Measurements from ENCODE around the gene DEPDC5.
"Not testable (repeated sequence)": the region's sequence is repeated elsewhere in the genome, so short reads cannot be mapped to it uniquely, and the experiment has no call there.

DEPDC5 gene

GRCh38 chr22:31749636-31750364 is 4.0 kb upstream of the DEPDC5 start, which contains the start of gene PRR14L:
Gene PRR14L (minus strand): TSS chr22:31750132. CDS start chr22:31738860, 11,272 bp downstream.
- peak; percentile 99 to 100 for DNase-seq (ENCODE audit: low read depth in 2 of 2)

GRCh38 chr22:31750365-31751284 is 3.2 kb upstream of the DEPDC5 start:
- DNase-seq (ENCODE audit: low read depth in 2 of 2): no peak

- no peak for DNase-seq (ENCODE audit: low read depth in 2 of 2)
Measured at GRCh38 chr22:31752096-31752847, 1.5 kb upstream of the DEPDC5 start.

GRCh38 chr22:31753005-31753633 is 700 bp upstream of the DEPDC5 start:
- DNase-seq (ENCODE audit: low read depth in 2 of 2): no peak

- DNase-seq (ENCODE audit: low read depth in 2 of 2): no peak
Measured at GRCh38 chr22:31754813-31755212, 994 bp downstream of the DEPDC5 start.

GRCh38 chr22:31757265-31757664 is 3.4 kb downstream of the DEPDC5 start:
- no peak for DNase-seq (ENCODE audit: low read depth in 2 of 2)

GRCh38 chr22:31758860-31759259 is 5.0 kb downstream of the DEPDC5 start:
- DNase-seq (ENCODE audit: low read depth in 2 of 2): not testable (repeated sequence)

- DNase-seq (ENCODE audit: low read depth in 2 of 2): no peak
Measured at GRCh38 chr22:31764785-31765184, 11.0 kb downstream of the DEPDC5 start.

- DNase-seq (ENCODE audit: low read depth in 2 of 2): no peak
Measured at GRCh38 chr22:31768422-31769059, 14.7 kb downstream of the DEPDC5 start.

- DNase-seq (ENCODE audit: low read depth in 2 of 2): no peak
Measured at GRCh38 chr22:31773416-31773815, 19.6 kb downstream of the DEPDC5 start.

GRCh38 chr22:31776231-31776630 is 22.4 kb downstream of the DEPDC5 start:
- DNase-seq (ENCODE audit: low read depth in 2 of 2): no peak

GRCh38 chr22:31789803-31790202 is 36.0 kb downstream of the DEPDC5 start:
- no peak for DNase-seq (ENCODE audit: low read depth in 2 of 2)

- no peak for DNase-seq (ENCODE audit: low read depth in 2 of 2)
Measured at GRCh38 chr22:31790240-31790639, 36.4 kb downstream of the DEPDC5 start.

- DNase-seq (ENCODE audit: low read depth in 2 of 2): not testable (repeated sequence)
Measured at GRCh38 chr22:31799358-31799757, 45.5 kb downstream of the DEPDC5 start.

GRCh38 chr22:31800065-31800464 is 46.2 kb downstream of the DEPDC5 start:
- no peak for DNase-seq (ENCODE audit: low read depth in 2 of 2)

GRCh38 chr22:31800861-31801260 is 47.0 kb downstream of the DEPDC5 start:
- DNase-seq (ENCODE audit: low read depth in 2 of 2): not testable (repeated sequence)

- DNase-seq (ENCODE audit: low read depth in 2 of 2): no peak
Measured at GRCh38 chr22:31802575-31802974, 48.8 kb downstream of the DEPDC5 start.

- DNase-seq (ENCODE audit: low read depth in 2 of 2): no peak
Measured at GRCh38 chr22:31806751-31807150, 52.9 kb downstream of the DEPDC5 start.

GRCh38 chr22:31812977-31813605 is 59.3 kb downstream of the DEPDC5 start:
- DNase-seq (ENCODE audit: low read depth in 2 of 2): no peak

- DNase-seq (ENCODE audit: low read depth in 2 of 2): not testable (repeated sequence)
Measured at GRCh38 chr22:31813898-31814297, 60.1 kb downstream of the DEPDC5 start.

GRCh38 chr22:31814942-31815341 is 61.1 kb downstream of the DEPDC5 start:
- no peak for DNase-seq (ENCODE audit: low read depth in 2 of 2)

Data from stimulated activated CD8-positive, alpha-beta memory T cell treated with anti-CD3 and anti-CD28 coated beads, Interleukin-7, amount 100 ng/mL, for 1 hour (primary cell).